MM.1S (cell line): Measurements from ENCODE around the gene NONO.
"Not testable (repeated sequence)": the region's sequence is repeated elsewhere in the genome, so short reads cannot be mapped to it uniquely, and the experiment has no call there.

Experiments used
- DNase-seq: peaks from one replicate; pipeline ENCODE4 v3.0.0-alpha.2; 2015
- H2AFZ ChIP-seq: fragments of 300-600 bp; sonication (generic); 2 replicates; pipeline ENCODE4 v1.6.0; 2016; ENCODE audit warnings: antibody characterized with exemption, low read length
- H3F3A ChIP-seq: fragments of 300-600 bp; sonication (generic); 2 replicates; pipeline ENCODE4 v1.6.1; 2016; ENCODE audit warnings: mild to moderate bottlenecking, antibody characterized with exemption, low read length, moderate library complexity, mixed read lengths; ENCODE audit not compliant: insufficient read depth
- H3K27ac ChIP-seq: fragments of 300-600 bp; sonication (generic); 2 replicates; pipeline ENCODE4 v1.5.1; 2016; ENCODE audit warnings: mild to moderate bottlenecking, low read length
- H3K27me3 ChIP-seq: fragments of 300-600 bp; sonication (generic); replicated peaks from 2 replicates; pipeline ENCODE4 v1.6.0; 2016; ENCODE audit warnings: low read length; ENCODE audit not compliant: insufficient read depth
- H3K36me3 ChIP-seq: fragments of 300-600 bp; sonication (generic); replicated peaks from 2 replicates; pipeline ENCODE4 v1.6.1; 2016; ENCODE audit warnings: mild to moderate bottlenecking, low read length, mixed read lengths; ENCODE audit not compliant: insufficient read depth
- H3K4me1 ChIP-seq: fragments of 300-600 bp; sonication (generic); 2 replicates; pipeline ENCODE4 v1.6.1; 2016; ENCODE audit warnings: low read length, mixed read lengths
- H3K4me2 ChIP-seq: fragments of 300-600 bp; sonication (generic); 2 replicates; pipeline ENCODE4 v1.6.0; 2016; ENCODE audit warnings: low read depth, low read length
- H3K4me3 ChIP-seq: fragments of 300-600 bp; sonication (generic); 2 replicates; pipeline ENCODE4 v1.5.1; 2016; ENCODE audit warnings: low read length, mixed read lengths
- H3K79me2 ChIP-seq: fragments of 300-600 bp; sonication (generic); 2 replicates; pipeline ENCODE4 v1.6.1; 2016; ENCODE audit warnings: mixed run types, low read length, mixed read lengths
- H3K9ac ChIP-seq: fragments of 300-600 bp; sonication (generic); 2 replicates; pipeline ENCODE4 v1.6.1; 2016; ENCODE audit warnings: low read length, mixed read lengths
- H3K9me2 ChIP-seq: fragments of 300-600 bp; sonication (generic); replicated peaks from 2 replicates; pipeline ENCODE4 v1.6.1; 2016; ENCODE audit warnings: mild to moderate bottlenecking, low read length, mixed read lengths; ENCODE audit not compliant: insufficient read depth
- H3K9me3 ChIP-seq: fragments of 300-600 bp; sonication (generic); replicated peaks from 2 replicates; pipeline ENCODE4 v1.6.1; 2016; ENCODE audit warnings: mild to moderate bottlenecking, low read length, mixed read lengths; ENCODE audit not compliant: insufficient read depth
- H4K20me1 ChIP-seq: fragments of 300-600 bp; sonication (generic); 2 replicates; pipeline ENCODE4 v1.6.1; 2016; ENCODE audit warnings: mild to moderate bottlenecking, low read length, moderate library complexity, mixed read lengths; ENCODE audit not compliant: insufficient read depth
- EZH2 ChIP-seq: fragments of 300-600 bp; sonication (generic); optimal IDR thresholded peaks from 2 replicates; pipeline ENCODE3; 2017; ENCODE audit warnings: low read depth, mild to moderate bottlenecking, antibody characterized with exemption, low read length, mixed read lengths
- EZH2phosphoT487 ChIP-seq: fragments of 300-600 bp; sonication (generic); IDR thresholded peaks from 2 replicates; pipeline ENCODE4 v1.6.1; 2018; ENCODE audit warnings: antibody characterized with exemption, low read length
- TF ChIP-seq, protein P1 (sequence below): fragments of 300-600 bp; sonication (generic); IDR thresholded peaks from 2 replicates; pipeline ENCODE4 v1.5.1; 2016; ENCODE audit warnings: antibody characterized with exemption, low read length, mixed read lengths

NONO gene

DNA sequence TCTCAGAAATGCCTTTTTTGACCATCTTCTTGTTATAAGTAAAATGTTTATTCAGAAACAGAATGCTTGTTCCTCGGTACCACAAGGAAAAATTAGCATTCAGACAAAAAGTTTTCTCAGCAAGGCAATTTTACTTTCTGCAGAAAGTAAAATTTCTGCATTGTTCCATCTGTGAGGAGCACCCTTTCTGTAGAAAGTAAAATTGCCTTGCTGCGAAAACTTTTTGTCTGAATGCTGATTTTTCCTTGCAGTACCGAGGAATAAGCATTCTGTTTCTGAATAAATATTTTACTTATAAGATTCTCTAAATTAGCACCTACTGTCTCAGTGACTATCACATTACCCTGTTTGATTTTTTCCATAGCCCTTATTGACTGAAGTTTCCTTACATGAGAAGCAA, 43.0 kb downstream of the NONO start:
- Histone ChIP-seq H3K4me1 (no peaks in the 10 kb centered on the region), H2AFZ (no peak overlapping the region), H3K79me2 (no peaks in the 10 kb centered on the region), H4K20me1 (no peaks in the 10 kb centered on the region), H3F3A (no peaks in the 10 kb centered on the region), H3K9me3 (no peaks in the 10 kb centered on the region), H3K27me3 (no peaks in the 10 kb centered on the region), H3K9ac (no peak overlapping the region), H3K4me2 (no peak overlapping the region), H3K9me2 (no peaks in the 10 kb centered on the region), H3K4me3 (no peak overlapping the region), H3K27ac (no peak overlapping the region), H3K36me3 (no peaks in the 10 kb centered on the region)
- no peak for DNase-seq
- TF ChIP-seq EZH2: no peak
- TF ChIP-seq, protein P1, sequence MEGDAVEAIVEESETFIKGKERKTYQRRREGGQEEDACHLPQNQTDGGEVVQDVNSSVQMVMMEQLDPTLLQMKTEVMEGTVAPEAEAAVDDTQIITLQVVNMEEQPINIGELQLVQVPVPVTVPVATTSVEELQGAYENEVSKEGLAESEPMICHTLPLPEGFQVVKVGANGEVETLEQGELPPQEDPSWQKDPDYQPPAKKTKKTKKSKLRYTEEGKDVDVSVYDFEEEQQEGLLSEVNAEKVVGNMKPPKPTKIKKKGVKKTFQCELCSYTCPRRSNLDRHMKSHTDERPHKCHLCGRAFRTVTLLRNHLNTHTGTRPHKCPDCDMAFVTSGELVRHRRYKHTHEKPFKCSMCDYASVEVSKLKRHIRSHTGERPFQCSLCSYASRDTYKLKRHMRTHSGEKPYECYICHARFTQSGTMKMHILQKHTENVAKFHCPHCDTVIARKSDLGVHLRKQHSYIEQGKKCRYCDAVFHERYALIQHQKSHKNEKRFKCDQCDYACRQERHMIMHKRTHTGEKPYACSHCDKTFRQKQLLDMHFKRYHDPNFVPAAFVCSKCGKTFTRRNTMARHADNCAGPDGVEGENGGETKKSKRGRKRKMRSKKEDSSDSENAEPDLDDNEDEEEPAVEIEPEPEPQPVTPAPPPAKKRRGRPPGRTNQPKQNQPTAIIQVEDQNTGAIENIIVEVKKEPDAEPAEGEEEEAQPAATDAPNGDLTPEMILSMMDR: no peak
- TF ChIP-seq EZH2phosphoT487: no peak

DNA sequence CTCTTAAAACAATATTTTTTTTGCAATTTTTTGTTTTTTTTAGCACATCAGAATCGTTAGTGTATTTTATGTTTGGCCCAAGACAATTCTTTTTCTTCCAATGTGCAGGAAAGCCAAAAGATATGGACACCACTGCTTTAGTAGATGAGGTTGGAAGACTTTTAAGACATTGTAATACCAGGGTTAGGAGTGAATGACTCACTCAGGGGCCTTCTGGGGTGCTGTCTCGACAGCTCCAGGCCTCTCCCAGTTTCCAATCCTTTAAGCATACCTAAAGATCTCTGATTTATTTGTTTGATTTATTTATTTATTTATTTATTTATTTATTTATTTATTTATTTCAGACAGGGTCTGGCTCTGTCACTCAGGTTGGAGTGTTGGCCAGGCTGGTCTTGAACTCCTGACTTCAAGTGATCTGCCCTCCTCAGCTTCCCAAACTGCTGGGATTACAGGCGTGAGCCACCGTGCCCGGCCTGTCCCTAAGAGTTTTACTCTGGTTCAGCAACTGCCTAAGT, 65.8 kb downstream of the NONO start:
- DNase-seq, H2AFZ ChIP-seq, H3F3A ChIP-seq, H3K79me2 ChIP-seq, H3K9me2 ChIP-seq, H3K27ac ChIP-seq, H4K20me1 ChIP-seq, H3K4me2 ChIP-seq, H3K27me3 ChIP-seq, H3K9me3 ChIP-seq, H3K36me3 ChIP-seq, H3K4me3 ChIP-seq, H3K4me1 ChIP-seq, H3K9ac ChIP-seq: not testable (repeated sequence)

DNA sequence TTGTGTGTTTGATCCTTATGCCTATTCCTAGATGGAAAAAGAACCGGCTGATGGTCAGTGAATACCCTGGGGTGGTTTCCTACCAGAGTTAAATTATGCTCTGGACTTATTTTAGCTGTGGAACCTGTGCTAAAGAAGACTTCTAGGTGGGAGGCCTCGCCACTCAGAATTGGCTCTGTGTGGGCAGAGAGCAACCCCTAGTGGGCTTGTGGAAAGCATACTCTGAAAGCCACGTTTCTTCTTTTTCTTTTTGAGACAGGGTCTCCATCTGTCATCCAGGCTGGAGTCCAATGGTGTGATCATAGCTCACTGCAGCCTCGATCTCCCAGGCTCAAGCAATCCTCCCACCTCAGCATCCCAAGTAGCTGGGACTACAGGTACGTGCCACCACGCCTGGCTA, 66.4 kb downstream of the NONO start:
- not testable (repeated sequence) for H3K79me2 ChIP-seq, H3K36me3 ChIP-seq, H3F3A ChIP-seq, H3K27ac ChIP-seq, DNase-seq, H3K9me2 ChIP-seq, H3K9me3 ChIP-seq, H3K4me2 ChIP-seq, H3K4me3 ChIP-seq, H2AFZ ChIP-seq, H4K20me1 ChIP-seq, H3K9ac ChIP-seq, H3K4me1 ChIP-seq, H3K27me3 ChIP-seq
